A673 (cell line): Measurements from ENCODE around the gene ACBD3.

Experiments used
- EZH2 ChIP-seq: fragments of 200-600 bp; sonication (generic); IDR thresholded peaks from 2 replicates; pipeline ENCODE4 v1.6.1; 2017; ENCODE audit warnings: borderline replicate concordance, low read depth, mild to moderate bottlenecking, mixed read lengths, antibody characterized with exemption, low read length; ENCODE audit not compliant: poor library complexity, severe bottlenecking
- TF ChIP-seq, protein P1 (sequence below): fragments of 300-800, 200-600 bp; sonication (generic); conservative IDR thresholded peaks from 2 replicates; pipeline ENCODE4 v1.5.1; 2017; ENCODE audit warnings: low read depth, mild to moderate bottlenecking, antibody characterized with exemption, low read length, moderate library complexity, mixed read lengths

GRCh38 chr1:226123591-226124471 lies 62.7 kb downstream of the ACBD3 start:
- TF ChIP-seq, protein P1, sequence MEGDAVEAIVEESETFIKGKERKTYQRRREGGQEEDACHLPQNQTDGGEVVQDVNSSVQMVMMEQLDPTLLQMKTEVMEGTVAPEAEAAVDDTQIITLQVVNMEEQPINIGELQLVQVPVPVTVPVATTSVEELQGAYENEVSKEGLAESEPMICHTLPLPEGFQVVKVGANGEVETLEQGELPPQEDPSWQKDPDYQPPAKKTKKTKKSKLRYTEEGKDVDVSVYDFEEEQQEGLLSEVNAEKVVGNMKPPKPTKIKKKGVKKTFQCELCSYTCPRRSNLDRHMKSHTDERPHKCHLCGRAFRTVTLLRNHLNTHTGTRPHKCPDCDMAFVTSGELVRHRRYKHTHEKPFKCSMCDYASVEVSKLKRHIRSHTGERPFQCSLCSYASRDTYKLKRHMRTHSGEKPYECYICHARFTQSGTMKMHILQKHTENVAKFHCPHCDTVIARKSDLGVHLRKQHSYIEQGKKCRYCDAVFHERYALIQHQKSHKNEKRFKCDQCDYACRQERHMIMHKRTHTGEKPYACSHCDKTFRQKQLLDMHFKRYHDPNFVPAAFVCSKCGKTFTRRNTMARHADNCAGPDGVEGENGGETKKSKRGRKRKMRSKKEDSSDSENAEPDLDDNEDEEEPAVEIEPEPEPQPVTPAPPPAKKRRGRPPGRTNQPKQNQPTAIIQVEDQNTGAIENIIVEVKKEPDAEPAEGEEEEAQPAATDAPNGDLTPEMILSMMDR = no peak
- no peak for TF ChIP-seq EZH2
